ENCODE data around the gene PSMD5. TPM values are rescaled to one million over a fixed set of nuclear protein-coding genes. Genes with fewer than 3 reads are reported as not detected.

Gene PSMD5
- polyA plus RNA-seq, 1 of the 3 experiments (the other 2 are of a cell fraction), result 13.7 TPM

- no peak for DNase-seq
Measured at GRCh38 chr9:120859361-120859760, 16.6 kb upstream of the PSMD5 start.

GRCh38 chr9:120857902-120858301 lies 15.2 kb upstream of the PSMD5 start:
- no peaks in the 10 kb centered on the region for H3K27me3 ChIP-seq (ENCODE audit: insufficient read depth)
- no peak overlapping the region for H3K4me2 ChIP-seq
- no peak overlapping the region for H3K9ac ChIP-seq
- H3K4me3 ChIP-seq (ENCODE audit: low read depth in 2 of 2, low read length in 1 of 2), result no peak overlapping the region
- WGBS (ENCODE audit: low lambda C conversion rate), result 100% methylated on average over 4 of the region's 11 CpGs
- ChIA-PET CTCF (interaction anchor here (0.9 to 1.5 kb wide), 3 partner anchors 102 to 128 kb away, joined by 3 to 7 read pairs (median 3); no protein-coding TSS in a partner anchor), POLR2A (interaction anchor here (1.5 kb wide), 1 partner anchor 14 kb away, joined by 3 read pairs; no protein-coding TSS in a partner anchor)
- no peaks in the 10 kb centered on the region for H3K79me2 ChIP-seq (ENCODE audit: insufficient read depth)
- H3K27ac ChIP-seq (ENCODE audit: low read depth in 2 of 2, low read length in 1 of 2), result peak overlapping the region in 1 of 2 experiments; percentile 1; a peak in 1 of 4 replicates
- peaks cover 15 to 46% of the 10 kb centered on the region in 2 experiments for H3K36me3 ChIP-seq (replicated peaks in 1 of 2; ENCODE audit: control insufficient read depth in 1 of 2, insufficient read depth in 2 of 2, low read length in 1 of 2)
- TF ChIP-seq, protein P1, sequence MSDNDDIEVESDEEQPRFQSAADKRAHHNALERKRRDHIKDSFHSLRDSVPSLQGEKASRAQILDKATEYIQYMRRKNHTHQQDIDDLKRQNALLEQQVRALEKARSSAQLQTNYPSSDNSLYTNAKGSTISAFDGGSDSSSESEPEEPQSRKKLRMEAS (IDR thresholded peaks at IDR 0.05; ENCODE audit: low read depth), result no peak
- no peak for TF ChIP-seq SIN3A (IDR thresholded peaks at IDR 0.05; ENCODE audit: borderline replicate concordance, low read depth, low read length)
- no peak for TF ChIP-seq MEF2A (IDR thresholded peaks at IDR 0.05; ENCODE audit: borderline replicate concordance, low read depth)
- no peak for TF ChIP-seq EZH2phosphoT487 (IDR thresholded peaks at IDR 0.05; ENCODE audit: borderline replicate concordance, low read depth)
- TF ChIP-seq, protein P2, sequence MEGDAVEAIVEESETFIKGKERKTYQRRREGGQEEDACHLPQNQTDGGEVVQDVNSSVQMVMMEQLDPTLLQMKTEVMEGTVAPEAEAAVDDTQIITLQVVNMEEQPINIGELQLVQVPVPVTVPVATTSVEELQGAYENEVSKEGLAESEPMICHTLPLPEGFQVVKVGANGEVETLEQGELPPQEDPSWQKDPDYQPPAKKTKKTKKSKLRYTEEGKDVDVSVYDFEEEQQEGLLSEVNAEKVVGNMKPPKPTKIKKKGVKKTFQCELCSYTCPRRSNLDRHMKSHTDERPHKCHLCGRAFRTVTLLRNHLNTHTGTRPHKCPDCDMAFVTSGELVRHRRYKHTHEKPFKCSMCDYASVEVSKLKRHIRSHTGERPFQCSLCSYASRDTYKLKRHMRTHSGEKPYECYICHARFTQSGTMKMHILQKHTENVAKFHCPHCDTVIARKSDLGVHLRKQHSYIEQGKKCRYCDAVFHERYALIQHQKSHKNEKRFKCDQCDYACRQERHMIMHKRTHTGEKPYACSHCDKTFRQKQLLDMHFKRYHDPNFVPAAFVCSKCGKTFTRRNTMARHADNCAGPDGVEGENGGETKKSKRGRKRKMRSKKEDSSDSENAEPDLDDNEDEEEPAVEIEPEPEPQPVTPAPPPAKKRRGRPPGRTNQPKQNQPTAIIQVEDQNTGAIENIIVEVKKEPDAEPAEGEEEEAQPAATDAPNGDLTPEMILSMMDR (IDR thresholded peaks at IDR 0.05), result no peak
- TF ChIP-seq POLR2AphosphoS5 (IDR thresholded peaks at IDR 0.05; ENCODE audit: low read depth, low read length), result no peak
- no peak for TF ChIP-seq CHD2 (IDR thresholded peaks at IDR 0.05; ENCODE audit: low read length, partially characterized antibody)
- TF ChIP-seq, protein P3, sequence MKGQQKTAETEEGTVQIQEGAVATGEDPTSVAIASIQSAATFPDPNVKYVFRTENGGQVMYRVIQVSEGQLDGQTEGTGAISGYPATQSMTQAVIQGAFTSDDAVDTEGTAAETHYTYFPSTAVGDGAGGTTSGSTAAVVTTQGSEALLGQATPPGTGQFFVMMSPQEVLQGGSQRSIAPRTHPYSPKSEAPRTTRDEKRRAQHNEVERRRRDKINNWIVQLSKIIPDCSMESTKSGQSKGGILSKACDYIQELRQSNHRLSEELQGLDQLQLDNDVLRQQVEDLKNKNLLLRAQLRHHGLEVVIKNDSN (IDR thresholded peaks at IDR 0.05; ENCODE audit: borderline replicate concordance, low read depth), result no peak
- no peak for TF ChIP-seq TEAD4 (IDR thresholded peaks at IDR 0.05; ENCODE audit: borderline replicate concordance, insufficient read depth)
- no peak for TF ChIP-seq NRF1 (IDR thresholded peaks at IDR 0.05; ENCODE audit: low read depth, low read length)
- TF ChIP-seq TCF12 (IDR thresholded peaks at IDR 0.05), result no peak
- TF ChIP-seq TAF1 (IDR thresholded peaks at IDR 0.05; ENCODE audit: borderline replicate concordance, low read depth, low read length), result no peak
- no peak for TF ChIP-seq RXRA (IDR thresholded peaks at IDR 0.05; ENCODE audit: borderline replicate concordance, low read depth)
- TF ChIP-seq EP300 (IDR thresholded peaks at IDR 0.05; ENCODE audit: borderline replicate concordance in 1 of 2, low read depth in 1 of 2, low read length in 1 of 2), result no peak
- DNase-seq, result no peak
- no peak overlapping the region for H2AFZ ChIP-seq (ENCODE audit: low read depth)
- no peaks in the 10 kb centered on the region for H3K9me3 ChIP-seq
- no peaks in the 10 kb centered on the region for H3K9me2 ChIP-seq
- H3K4me1 ChIP-seq (ENCODE audit: control insufficient read depth in 1 of 2, insufficient read depth in 2 of 2, low read depth in 1 of 2, low read length in 1 of 2), result peaks cover 0 to 28% of the 10 kb centered on the region in 2 experiments; a peak in 1 of 4 replicates
- H4K20me1 ChIP-seq (ENCODE audit: insufficient read depth), result no peaks in the 10 kb centered on the region
- peaks cover 8% of the 10 kb centered on the region for H3F3A ChIP-seq (replicated peaks; ENCODE audit: insufficient read depth)

More at GRCh38 chr9:120859361-120859760, 16.6 kb upstream of the PSMD5 start:
- Histone ChIP-seq H3K79me2 (ENCODE audit: insufficient read depth) (no peaks in the 10 kb centered on the region), H3K27me3 (ENCODE audit: insufficient read depth) (no peaks in the 10 kb centered on the region), H4K20me1 (ENCODE audit: insufficient read depth) (no peaks in the 10 kb centered on the region), H3K9me3 (no peaks in the 10 kb centered on the region), H3K9me2 (no peaks in the 10 kb centered on the region), H3K4me3 (ENCODE audit: low read depth in 2 of 2, low read length in 1 of 2) (no peak overlapping the region), H3K4me2 (no peak overlapping the region), H3K27ac (ENCODE audit: low read depth in 2 of 2, low read length in 1 of 2) (no peak overlapping the region), H2AFZ (ENCODE audit: low read depth) (no peak overlapping the region), H3F3A (replicated peaks; ENCODE audit: insufficient read depth) (peaks cover 3% of the 10 kb centered on the region), H3K36me3 (replicated peaks in 1 of 2; ENCODE audit: control insufficient read depth in 1 of 2, insufficient read depth in 2 of 2, low read length in 1 of 2) (peaks cover 11 to 52% of the 10 kb centered on the region in 2 experiments), H3K9ac (no peak overlapping the region), H3K4me1 (ENCODE audit: control insufficient read depth in 1 of 2, insufficient read depth in 2 of 2, low read depth in 1 of 2, low read length in 1 of 2) (peaks cover 0 to 28% of the 10 kb centered on the region in 2 experiments; a peak in 1 of 4 replicates)
- POLR2A ChIA-PET, result interaction anchor here (1.5 kb wide), 1 partner anchor 16 kb away, joined by 3 read pairs; no protein-coding TSS in a partner anchor
- TF ChIP-seq TEAD4 (IDR thresholded peaks at IDR 0.05; ENCODE audit: borderline replicate concordance, insufficient read depth), result no peak
- TF ChIP-seq, protein P1 (IDR thresholded peaks at IDR 0.05; ENCODE audit: low read depth), result no peak
- TF ChIP-seq RXRA (IDR thresholded peaks at IDR 0.05; ENCODE audit: borderline replicate concordance, low read depth), result no peak
- no peak for TF ChIP-seq IRF3 (IDR thresholded peaks at IDR 0.05; ENCODE audit: low read depth, low read length)
- TF ChIP-seq FOXJ3 (CRISPR knock-in tag; IDR thresholded peaks at IDR 0.05), result no peak
- TF ChIP-seq NRF1 (IDR thresholded peaks at IDR 0.05; ENCODE audit: low read depth, low read length), result no peak
- 84% methylated on average over 4 of the region's 6 CpGs for WGBS (ENCODE audit: low lambda C conversion rate)
- CTCF ChIA-PET, result no interaction called here

Data from SK-N-SH (cell line).